C4-2B (cell line): ENCODE results near the gene FDCSP.

Experiments used
- CTCF ChIP-seq: fragments of 450-650 bp; conservative IDR thresholded peaks from 2 replicates; pipeline ENCODE4 v1.5.1; 2017; ENCODE audit warnings: mild to moderate bottlenecking
- ZFX ChIP-seq: fragments of 450-650 bp; IDR thresholded peaks from 2 replicates; pipeline ENCODE4 v1.6.1; 2017

DNA sequence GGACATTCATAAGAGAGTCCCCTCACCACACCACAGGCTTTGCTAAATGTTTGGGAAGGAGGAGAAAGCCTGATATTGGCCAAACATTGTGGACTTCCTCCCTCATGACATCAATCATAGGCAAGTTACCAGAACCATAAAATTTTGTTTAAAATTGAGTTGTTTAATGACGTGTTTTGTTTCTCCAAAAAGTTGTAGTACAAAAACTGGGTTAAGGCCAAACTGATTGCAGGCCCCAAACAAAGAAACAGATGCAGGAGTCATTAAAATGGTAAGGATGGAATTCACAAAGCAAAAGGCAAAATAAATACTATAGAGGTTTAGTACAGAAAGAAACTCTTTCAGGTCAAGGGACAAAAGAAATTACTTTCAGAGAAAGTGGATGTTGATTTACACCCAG, 34.3 kb upstream of the FDCSP start:
- TF ChIP-seq CTCF (no peak), ZFX (no peak)
